ENCODE measurements around the gene LHFPL3.

LHFPL3 gene

GRCh38 chr7:104767113-104767512 lies 438.7 kb downstream of the LHFPL3 start:
- no peak overlapping the region for H2BK5ac ChIP-seq (ENCODE audit: low read length)
- no peak overlapping the region for H3K56ac ChIP-seq (ENCODE audit: low read length)
- H3K36me3 ChIP-seq (ENCODE audit: control insufficient read depth, insufficient read depth, low read length) = no peaks in the 10 kb centered on the region
- H3K18ac ChIP-seq (ENCODE audit: low read length) = no peak overlapping the region
- H3K79me1 ChIP-seq (ENCODE audit: low read length) = no peaks in the 10 kb centered on the region
- no peak overlapping the region for H2BK120ac ChIP-seq (ENCODE audit: low read depth, low read length)
- H3K27me3 ChIP-seq (ENCODE audit: insufficient read depth, low read length, poor library complexity) = no peaks in the 10 kb centered on the region
- no peak overlapping the region for H3K9ac ChIP-seq (ENCODE audit: low read length)
- no peak overlapping the region for H4K8ac ChIP-seq (ENCODE audit: low read depth, low read length)
- H3K4me1 ChIP-seq (ENCODE audit: control insufficient read depth, low read depth, low read length) = no peaks in the 10 kb centered on the region
- H2BK15ac ChIP-seq (replicated peaks; ENCODE audit: low read depth) = no peak overlapping the region
- H2AK5ac ChIP-seq (ENCODE audit: low read length) = no peak overlapping the region
- no peak overlapping the region for H4K5ac ChIP-seq (ENCODE audit: low read length)
- WGBS (ENCODE audit: extremely low coverage, insufficient coverage, low lambda C conversion rate) = no CpG with 5 or more reads among the region's 4 CpGs
- no peak overlapping the region for H3K23ac ChIP-seq (ENCODE audit: low read length)
- H3K79me2 ChIP-seq (ENCODE audit: control insufficient read depth, insufficient read depth, low read length) = no peaks in the 10 kb centered on the region
- no peak overlapping the region for H3K4me2 ChIP-seq (ENCODE audit: low read length)
- DNase-seq = no peak
- no peak overlapping the region for H3K4me3 ChIP-seq (ENCODE audit: low read length)
- no peak overlapping the region for H3K4ac ChIP-seq (ENCODE audit: low read depth, low read length)
- no peak overlapping the region for H3K27ac ChIP-seq (ENCODE audit: low read depth, low read length)

GRCh38 chr7:104767826-104768536 lies 439.6 kb downstream of the LHFPL3 start:
- Histone ChIP-seq H3K4me2 (ENCODE audit: low read length) (no peak overlapping the region), H3K79me2 (ENCODE audit: control insufficient read depth, insufficient read depth, low read length) (no peaks in the 10 kb centered on the region), H3K4me3 (ENCODE audit: low read length) (no peak overlapping the region), H3K4me1 (ENCODE audit: control insufficient read depth, low read depth, low read length) (no peaks in the 10 kb centered on the region), H3K36me3 (ENCODE audit: control insufficient read depth, insufficient read depth, low read length) (no peaks in the 10 kb centered on the region), H3K18ac (ENCODE audit: low read length) (no peak overlapping the region), H4K5ac (ENCODE audit: low read length) (no peak overlapping the region), H2AK5ac (ENCODE audit: low read length) (no peak overlapping the region), H3K56ac (ENCODE audit: low read length) (no peak overlapping the region), H2BK5ac (ENCODE audit: low read length) (no peak overlapping the region), H3K9ac (ENCODE audit: low read length) (no peak overlapping the region), H3K23ac (ENCODE audit: low read length) (no peak overlapping the region), H2BK15ac (replicated peaks; ENCODE audit: low read depth) (no peak overlapping the region), H3K79me1 (ENCODE audit: low read length) (no peaks in the 10 kb centered on the region), H3K27ac (ENCODE audit: low read depth, low read length) (no peak overlapping the region), H3K27me3 (ENCODE audit: insufficient read depth, low read length, poor library complexity) (no peaks in the 10 kb centered on the region), H3K4ac (ENCODE audit: low read depth, low read length) (no peak overlapping the region), H4K8ac (ENCODE audit: low read depth, low read length) (no peak overlapping the region), H2BK120ac (ENCODE audit: low read depth, low read length) (no peak overlapping the region)
- WGBS (ENCODE audit: extremely low coverage, insufficient coverage, low lambda C conversion rate) = no CpG with 5 or more reads among the region's 4 CpGs
- peak; percentile 39 for DNase-seq

DNA sequence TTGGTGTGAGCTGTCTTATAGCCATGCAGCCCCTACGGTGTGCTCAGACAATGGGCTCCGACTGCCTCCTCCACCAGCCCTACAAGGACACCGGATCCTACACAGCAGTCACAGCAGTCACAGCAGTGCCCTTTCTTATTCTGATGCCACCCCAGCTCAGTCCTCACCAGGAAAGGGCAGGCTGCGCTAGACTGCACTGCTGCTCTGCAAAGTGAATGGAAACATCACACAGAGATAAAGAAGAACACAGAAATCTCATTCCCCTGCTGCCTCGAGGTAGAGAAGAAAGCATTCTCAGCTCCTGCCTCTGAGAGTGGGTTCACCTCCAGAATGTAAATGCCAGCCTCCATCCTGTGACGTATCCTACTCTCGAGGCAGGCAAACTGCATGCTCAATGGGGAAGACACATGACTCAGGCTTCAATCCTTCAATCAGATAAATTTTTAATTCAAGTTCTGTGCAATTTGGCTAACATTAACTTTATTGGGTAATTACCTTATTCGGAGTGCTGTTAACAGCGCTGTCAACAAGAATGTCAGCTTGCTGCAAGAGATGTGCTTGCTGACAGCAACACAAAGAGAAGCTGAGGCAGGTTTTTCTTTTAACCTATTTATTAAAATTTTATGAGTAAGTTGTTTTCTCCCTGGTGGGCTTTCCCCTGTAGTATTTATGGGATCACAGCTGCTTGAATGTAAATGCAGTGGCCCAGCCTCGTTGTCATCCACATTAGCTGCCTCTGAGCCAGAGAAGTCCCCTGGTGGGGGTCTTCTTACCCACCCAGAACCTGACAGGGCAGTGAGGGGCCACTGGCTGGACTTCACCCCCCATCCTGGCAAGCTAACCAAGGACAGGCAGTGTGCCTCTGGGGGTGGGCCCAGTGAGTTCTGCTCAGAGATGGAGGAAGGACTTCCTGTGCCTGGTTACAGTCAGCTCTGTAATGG lies 444.3 kb downstream of the LHFPL3 start:
- no CpG with 5 or more reads among the region's 10 CpGs for WGBS (ENCODE audit: extremely low coverage, insufficient coverage, low lambda C conversion rate)
- H3K4ac ChIP-seq (ENCODE audit: low read depth, low read length) = no peak overlapping the region
- H2AK5ac ChIP-seq (ENCODE audit: low read length) = no peak overlapping the region
- no peaks in the 10 kb centered on the region for H3K79me2 ChIP-seq (ENCODE audit: control insufficient read depth, insufficient read depth, low read length)
- H2BK5ac ChIP-seq (ENCODE audit: low read length) = no peak overlapping the region
- H3K18ac ChIP-seq (ENCODE audit: low read length) = no peak overlapping the region
- no peaks in the 10 kb centered on the region for H3K79me1 ChIP-seq (ENCODE audit: low read length)
- H4K5ac ChIP-seq (ENCODE audit: low read length) = no peak overlapping the region
- H2BK120ac ChIP-seq (ENCODE audit: low read depth, low read length) = no peak overlapping the region
- H3K27ac ChIP-seq (ENCODE audit: low read depth, low read length) = no peak overlapping the region
- H3K4me3 ChIP-seq (ENCODE audit: low read length) = no peak overlapping the region
- H3K27me3 ChIP-seq (ENCODE audit: insufficient read depth, low read length, poor library complexity) = no peaks in the 10 kb centered on the region
- H3K23ac ChIP-seq (ENCODE audit: low read length) = no peak overlapping the region
- H4K8ac ChIP-seq (ENCODE audit: low read depth, low read length) = no peak overlapping the region
- no peak overlapping the region for H3K56ac ChIP-seq (ENCODE audit: low read length)
- no peak overlapping the region for H2BK15ac ChIP-seq (replicated peaks; ENCODE audit: low read depth)
- H3K9ac ChIP-seq (ENCODE audit: low read length) = no peak overlapping the region
- H3K36me3 ChIP-seq (ENCODE audit: control insufficient read depth, insufficient read depth, low read length) = no peaks in the 10 kb centered on the region
- no peak overlapping the region for H3K4me2 ChIP-seq (ENCODE audit: low read length)
- peak; percentile 83 for DNase-seq
- H3K4me1 ChIP-seq (ENCODE audit: control insufficient read depth, low read depth, low read length) = no peaks in the 10 kb centered on the region

DNA sequence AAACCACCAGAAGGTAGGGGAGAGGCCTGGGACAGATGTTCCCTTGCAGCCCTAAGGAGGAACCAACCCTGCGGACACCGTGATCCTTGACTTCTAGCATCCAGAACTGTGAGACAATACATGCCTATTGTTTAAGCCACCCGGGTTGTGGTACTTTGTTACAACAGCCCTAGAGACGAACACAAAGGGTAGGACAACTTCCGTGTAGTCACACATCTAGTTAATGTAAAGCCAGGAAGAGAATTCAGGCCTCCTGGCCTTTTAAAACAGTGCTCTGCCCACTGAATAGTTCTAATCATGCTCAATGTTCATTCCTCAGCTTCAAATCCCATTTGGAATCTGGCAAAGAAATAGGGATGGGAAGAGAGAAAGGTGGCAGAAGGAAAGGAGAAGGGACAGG lies 445.4 kb downstream of the LHFPL3 start:
- no peak overlapping the region for H4K5ac ChIP-seq (ENCODE audit: low read length)
- no peak overlapping the region for H3K23ac ChIP-seq (ENCODE audit: low read length)
- no peak overlapping the region for H3K4ac ChIP-seq (ENCODE audit: low read depth, low read length)
- no peak overlapping the region for H2BK15ac ChIP-seq (replicated peaks; ENCODE audit: low read depth)
- no CpG with 5 or more reads among the region's 5 CpGs for WGBS (ENCODE audit: extremely low coverage, insufficient coverage, low lambda C conversion rate)
- no peak overlapping the region for H3K18ac ChIP-seq (ENCODE audit: low read length)
- no peak for DNase-seq
- H3K27me3 ChIP-seq (ENCODE audit: insufficient read depth, low read length, poor library complexity) = no peaks in the 10 kb centered on the region
- H2AK5ac ChIP-seq (ENCODE audit: low read length) = no peak overlapping the region
- no peaks in the 10 kb centered on the region for H3K36me3 ChIP-seq (ENCODE audit: control insufficient read depth, insufficient read depth, low read length)
- no peaks in the 10 kb centered on the region for H3K79me2 ChIP-seq (ENCODE audit: control insufficient read depth, insufficient read depth, low read length)
- H3K79me1 ChIP-seq (ENCODE audit: low read length) = no peaks in the 10 kb centered on the region
- H3K9ac ChIP-seq (ENCODE audit: low read length) = no peak overlapping the region
- H3K27ac ChIP-seq (ENCODE audit: low read depth, low read length) = no peak overlapping the region
- H3K4me2 ChIP-seq (ENCODE audit: low read length) = no peak overlapping the region
- no peak overlapping the region for H3K4me3 ChIP-seq (ENCODE audit: low read length)
- H4K8ac ChIP-seq (ENCODE audit: low read depth, low read length) = no peak overlapping the region
- no peak overlapping the region for H2BK5ac ChIP-seq (ENCODE audit: low read length)
- H2BK120ac ChIP-seq (ENCODE audit: low read depth, low read length) = no peak overlapping the region
- H3K4me1 ChIP-seq (ENCODE audit: control insufficient read depth, low read depth, low read length) = peaks cover 2% of the 10 kb centered on the region
- H3K56ac ChIP-seq (ENCODE audit: low read length) = no peak overlapping the region

DNA sequence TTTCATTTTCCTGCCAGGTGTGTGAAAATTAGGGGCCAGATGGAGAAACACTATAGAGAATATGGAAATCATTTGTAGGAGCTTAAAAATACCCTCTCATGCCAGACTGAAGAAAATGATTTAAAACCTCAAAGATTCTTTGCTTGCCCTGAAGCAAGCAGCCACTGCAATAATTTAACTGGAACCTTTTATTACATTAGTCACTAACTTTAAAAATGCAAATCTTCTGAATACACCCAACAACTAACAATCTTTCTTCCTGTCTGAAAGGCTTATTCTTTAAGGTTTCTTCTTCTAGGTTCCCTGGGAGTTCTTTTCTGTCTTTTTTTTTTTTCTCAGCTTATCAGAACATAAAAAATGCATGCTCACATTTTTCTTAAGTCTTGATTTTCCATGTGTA lies 447.1 kb downstream of the LHFPL3 start:
- no peak overlapping the region for H3K18ac ChIP-seq (ENCODE audit: low read length)
- H2BK5ac ChIP-seq (ENCODE audit: low read length) = no peak overlapping the region
- no peak overlapping the region for H3K9ac ChIP-seq (ENCODE audit: low read length)
- DNase-seq = no peak
- H2BK120ac ChIP-seq (ENCODE audit: low read depth, low read length) = no peak overlapping the region
- H4K5ac ChIP-seq (ENCODE audit: low read length) = no peak overlapping the region
- no peak overlapping the region for H3K27ac ChIP-seq (ENCODE audit: low read depth, low read length)
- H3K56ac ChIP-seq (ENCODE audit: low read length) = no peak overlapping the region
- H2AK5ac ChIP-seq (ENCODE audit: low read length) = no peak overlapping the region
- no peak overlapping the region for H3K23ac ChIP-seq (ENCODE audit: low read length)
- peaks cover 2% of the 10 kb centered on the region for H3K4me1 ChIP-seq (ENCODE audit: control insufficient read depth, low read depth, low read length)
- no peak overlapping the region for H3K4me2 ChIP-seq (ENCODE audit: low read length)
- no peaks in the 10 kb centered on the region for H3K79me1 ChIP-seq (ENCODE audit: low read length)
- no peak overlapping the region for H4K8ac ChIP-seq (ENCODE audit: low read depth, low read length)
- H3K36me3 ChIP-seq (ENCODE audit: control insufficient read depth, insufficient read depth, low read length) = no peaks in the 10 kb centered on the region
- H2BK15ac ChIP-seq (replicated peaks; ENCODE audit: low read depth) = no peak overlapping the region
- H3K4me3 ChIP-seq (ENCODE audit: low read length) = no peak overlapping the region
- H3K27me3 ChIP-seq (ENCODE audit: insufficient read depth, low read length, poor library complexity) = no peaks in the 10 kb centered on the region
- no peaks in the 10 kb centered on the region for H3K79me2 ChIP-seq (ENCODE audit: control insufficient read depth, insufficient read depth, low read length)
- no peak overlapping the region for H3K4ac ChIP-seq (ENCODE audit: low read depth, low read length)
